HL-60 (cell line): Measurements from ENCODE around the gene TBC1D14.

Source experiments
- DNase-seq, 2 experiments: peaks; one replicate each; pipeline ENCODE4 v3.0.0-alpha.2; 2010 to 2020; ENCODE audit warnings: low read depth in 1 of 2, low spot score in 1 of 2
- H3K27ac ChIP-seq: fragments of 250-450 bp; sonication (Bioruptor Pico); replicated peaks from 2 replicates; pipeline ENCODE4 v1.5.1; 2020; ENCODE audit warnings: mild to moderate bottlenecking, moderate library complexity
- H3K27me3 ChIP-seq: fragments of 250-450 bp; sonication (Bioruptor Pico); 2 replicates; pipeline ENCODE4 v1.5.1; 2021; ENCODE audit warnings: mild to moderate bottlenecking, moderate library complexity; ENCODE audit not compliant: insufficient read depth, poor library complexity, severe bottlenecking
- H3K4me3 ChIP-seq: replicated peaks from 2 replicates; pipeline ENCODE4 v1.5.1; 2011; ENCODE audit warnings: mild to moderate bottlenecking, control low read depth, low read length; ENCODE audit not compliant: insufficient read depth
- GABPA ChIP-seq: IDR thresholded peaks from 2 replicates; pipeline ENCODE4 v1.6.1; 2012; ENCODE audit warnings: low read depth
- POLR2AphosphoS5 ChIP-seq: IDR thresholded peaks from 2 replicates; pipeline ENCODE4 v1.6.1; 2012; ENCODE audit warnings: low read depth
- REST ChIP-seq: IDR thresholded peaks from 2 replicates; pipeline ENCODE4 v1.6.1; 2012; ENCODE audit warnings: low read depth; ENCODE audit not compliant: insufficient replicate concordance
- SPI1 ChIP-seq: IDR thresholded peaks from 2 replicates; pipeline ENCODE4 v1.6.1; 2012; ENCODE audit warnings: low read depth, mild to moderate bottlenecking, borderline replicate concordance
- TF ChIP-seq, protein P1 (sequence below): IDR thresholded peaks from one replicate; pipeline ENCODE4 v1.5.1; 2011; ENCODE audit warnings: low read length, control low read depth, inconsistent platforms; ENCODE audit not compliant: insufficient read depth

The TBC1D14 gene

DNA sequence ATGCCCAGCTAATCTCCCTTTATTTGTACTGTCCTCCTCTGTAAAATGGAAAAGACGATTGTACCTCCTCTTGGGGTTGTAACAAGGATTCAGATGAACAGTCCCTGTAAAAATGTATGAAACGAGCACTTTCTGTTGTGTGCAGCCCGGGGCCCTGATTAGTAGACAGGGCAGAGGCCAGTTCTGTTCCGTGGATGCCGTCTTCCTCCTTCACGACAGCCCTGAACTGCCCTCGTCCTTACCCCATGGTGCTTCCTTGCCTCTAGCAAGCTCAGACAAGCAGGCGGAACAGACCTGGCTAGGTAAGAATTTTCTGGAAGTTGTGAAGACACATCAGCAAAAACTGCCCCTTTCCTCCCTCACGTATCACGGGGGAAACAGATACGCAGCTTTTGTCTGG is 111.2 kb downstream of the TBC1D14 start:
- no peak for DNase-seq
- H3K4me3 ChIP-seq: no peak overlapping the region

DNA sequence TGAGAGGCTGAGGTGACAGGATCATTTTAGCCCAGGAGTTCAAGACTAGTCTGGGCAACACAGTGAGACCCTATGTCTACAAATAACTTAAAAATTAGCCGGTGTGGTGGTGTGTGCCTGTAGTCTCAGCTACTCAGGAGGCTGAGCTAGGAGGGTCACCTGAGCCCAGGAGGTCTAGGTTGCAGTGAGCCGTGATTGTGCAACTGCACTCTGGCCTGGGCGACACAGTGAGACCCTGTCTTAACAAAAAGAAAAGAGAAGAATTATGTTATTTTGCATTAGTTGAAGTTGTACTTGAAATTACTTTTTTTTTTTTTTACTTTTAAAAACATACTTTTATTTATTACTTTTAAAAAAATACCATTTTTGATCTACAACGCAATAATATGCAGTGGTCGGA is 111.7 kb downstream of the TBC1D14 start:
- H3K27ac ChIP-seq: no peak overlapping the region

More for the DNA sequence above, 111.2 kb downstream of the TBC1D14 start:
- no peaks in the 10 kb centered on the region for H3K27me3 ChIP-seq
- no peak overlapping the region for H3K27ac ChIP-seq
- TF ChIP-seq GABPA (no peak), REST (no peak), SPI1 (no peak)
- TF ChIP-seq, protein P1, sequence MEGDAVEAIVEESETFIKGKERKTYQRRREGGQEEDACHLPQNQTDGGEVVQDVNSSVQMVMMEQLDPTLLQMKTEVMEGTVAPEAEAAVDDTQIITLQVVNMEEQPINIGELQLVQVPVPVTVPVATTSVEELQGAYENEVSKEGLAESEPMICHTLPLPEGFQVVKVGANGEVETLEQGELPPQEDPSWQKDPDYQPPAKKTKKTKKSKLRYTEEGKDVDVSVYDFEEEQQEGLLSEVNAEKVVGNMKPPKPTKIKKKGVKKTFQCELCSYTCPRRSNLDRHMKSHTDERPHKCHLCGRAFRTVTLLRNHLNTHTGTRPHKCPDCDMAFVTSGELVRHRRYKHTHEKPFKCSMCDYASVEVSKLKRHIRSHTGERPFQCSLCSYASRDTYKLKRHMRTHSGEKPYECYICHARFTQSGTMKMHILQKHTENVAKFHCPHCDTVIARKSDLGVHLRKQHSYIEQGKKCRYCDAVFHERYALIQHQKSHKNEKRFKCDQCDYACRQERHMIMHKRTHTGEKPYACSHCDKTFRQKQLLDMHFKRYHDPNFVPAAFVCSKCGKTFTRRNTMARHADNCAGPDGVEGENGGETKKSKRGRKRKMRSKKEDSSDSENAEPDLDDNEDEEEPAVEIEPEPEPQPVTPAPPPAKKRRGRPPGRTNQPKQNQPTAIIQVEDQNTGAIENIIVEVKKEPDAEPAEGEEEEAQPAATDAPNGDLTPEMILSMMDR: no peak

GRCh38 chr4:7021930-7022664 is 112.5 kb downstream of the TBC1D14 start:
- no peak overlapping the region for H3K27ac ChIP-seq
- TF ChIP-seq, protein P1: no peak
- TF ChIP-seq SPI1: no peak
- no peak for TF ChIP-seq POLR2AphosphoS5
- no peaks in the 10 kb centered on the region for H3K27me3 ChIP-seq
- no peak overlapping the region for H3K4me3 ChIP-seq
- no peak for DNase-seq

More for the DNA sequence above, 111.7 kb downstream of the TBC1D14 start:
- Histone ChIP-seq H3K27me3 (no peaks in the 10 kb centered on the region), H3K4me3 (no peak overlapping the region)
- DNase-seq: no peak
- TF ChIP-seq GABPA (no peak), REST (no peak), POLR2AphosphoS5 (no peak), SPI1 (no peak)
- TF ChIP-seq, protein P1: no peak

DNA sequence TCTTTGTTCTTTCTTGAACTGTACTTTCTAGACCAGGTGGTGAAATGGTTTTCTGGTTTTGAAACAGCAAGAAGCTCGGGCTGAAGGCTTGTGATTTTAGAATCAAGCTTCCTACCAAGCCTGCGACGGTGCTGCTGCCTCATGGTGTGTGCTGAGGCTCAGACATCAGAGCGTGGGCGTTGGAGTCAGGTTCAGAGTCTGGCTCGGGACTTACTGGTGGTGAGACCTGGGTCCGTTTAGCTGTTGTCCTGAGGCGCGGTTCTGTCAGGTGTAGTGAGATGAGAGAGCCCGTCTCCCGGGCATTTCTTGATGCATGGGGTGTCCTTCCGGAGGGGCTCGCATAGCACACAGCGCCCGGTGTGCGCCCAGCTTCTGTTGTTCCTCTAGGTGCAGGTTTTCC is 113.9 kb downstream of the TBC1D14 start:
- no peak overlapping the region for H3K4me3 ChIP-seq
- TF ChIP-seq, protein P1: no peak
- no peak for TF ChIP-seq GABPA
- TF ChIP-seq SPI1: no peak
- no peak for TF ChIP-seq POLR2AphosphoS5
- no peak for TF ChIP-seq REST
- no peak overlapping the region for H3K27ac ChIP-seq
- no peak for DNase-seq
- H3K27me3 ChIP-seq: no peaks in the 10 kb centered on the region
